ENCODE results near the gene ZNF474.
"Not testable (repeated sequence)": the region's sequence is repeated elsewhere in the genome, so short reads cannot be mapped to it uniquely, and the experiment has no call there.

ZNF474 gene

GRCh38 chr5:122129306-122129705 is at the start of gene ZNF474:
Gene ZNF474, plus strand, starts transcription at chr5:122129546. Its CDS starts 22,445 bp downstream, at chr5:122151991.
- no peak for DNase-seq

GRCh38 chr5:122081541-122081940 is 47.8 kb upstream of the ZNF474 start:
- DNase-seq: no peak

DNA sequence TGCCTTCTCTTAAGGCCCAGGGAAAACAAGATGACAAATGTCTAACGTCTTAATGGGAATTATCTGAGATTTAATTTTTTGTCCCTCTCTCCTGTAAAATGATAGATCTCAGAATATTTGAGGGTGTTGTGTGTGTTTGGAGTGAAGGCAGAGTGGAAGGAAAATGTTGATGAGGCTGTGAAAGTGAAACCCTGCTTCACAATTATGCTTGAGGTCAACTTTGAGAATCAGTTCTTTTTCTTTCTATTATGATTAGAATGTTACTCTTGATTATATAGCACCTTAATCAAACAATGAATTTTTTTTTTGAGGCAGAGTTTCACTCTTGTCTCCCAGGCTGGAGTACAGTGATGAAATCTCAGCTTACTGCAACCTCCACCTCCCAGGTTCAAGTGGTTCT is 45.8 kb upstream of the ZNF474 start:
- no peak for DNase-seq

GRCh38 chr5:122085041-122085440 is 44.3 kb upstream of the ZNF474 start:
- DNase-seq: no peak

DNA sequence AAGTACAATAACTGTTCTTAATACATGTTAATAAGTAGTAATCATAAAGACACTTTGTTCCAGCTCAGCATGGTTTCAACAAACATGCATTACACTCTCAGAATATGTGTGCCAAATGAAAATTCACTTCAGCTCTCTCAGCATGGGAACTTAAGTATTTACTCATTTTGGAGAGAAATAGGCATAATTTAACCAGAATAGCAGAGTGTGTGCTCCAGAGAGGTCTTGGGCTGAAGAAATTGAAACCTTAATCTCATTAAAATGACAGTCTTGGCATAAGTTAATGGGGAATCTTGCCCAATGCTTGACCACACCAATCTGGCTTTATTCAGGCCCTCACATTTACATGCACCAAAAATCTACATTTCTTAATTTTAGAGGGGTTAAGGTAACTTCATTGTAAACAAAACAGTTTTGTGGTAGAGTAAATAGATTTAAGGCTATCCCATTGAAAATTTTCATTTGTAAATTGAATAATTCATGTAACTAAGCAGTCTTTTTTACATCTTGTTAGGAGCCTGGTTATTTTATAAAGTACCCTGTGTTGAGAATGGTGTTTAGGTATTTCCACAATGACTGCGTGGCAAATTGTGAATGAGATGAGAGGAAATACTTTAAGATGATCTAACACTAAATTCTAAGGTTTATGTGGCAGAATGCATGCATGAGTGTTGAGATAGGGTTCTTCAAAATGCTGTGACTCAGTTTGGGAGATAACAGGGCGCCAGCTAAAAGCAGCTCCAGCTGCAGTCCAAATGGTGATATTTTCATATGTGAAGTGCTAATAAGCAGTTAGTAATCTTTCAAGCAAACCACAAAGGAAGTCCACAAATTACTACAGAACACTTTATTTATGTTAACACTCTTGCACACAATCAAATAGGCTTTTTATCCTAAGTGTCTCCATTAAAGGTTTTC is 40.0 kb upstream of the ZNF474 start:
- no peak for DNase-seq

DNA sequence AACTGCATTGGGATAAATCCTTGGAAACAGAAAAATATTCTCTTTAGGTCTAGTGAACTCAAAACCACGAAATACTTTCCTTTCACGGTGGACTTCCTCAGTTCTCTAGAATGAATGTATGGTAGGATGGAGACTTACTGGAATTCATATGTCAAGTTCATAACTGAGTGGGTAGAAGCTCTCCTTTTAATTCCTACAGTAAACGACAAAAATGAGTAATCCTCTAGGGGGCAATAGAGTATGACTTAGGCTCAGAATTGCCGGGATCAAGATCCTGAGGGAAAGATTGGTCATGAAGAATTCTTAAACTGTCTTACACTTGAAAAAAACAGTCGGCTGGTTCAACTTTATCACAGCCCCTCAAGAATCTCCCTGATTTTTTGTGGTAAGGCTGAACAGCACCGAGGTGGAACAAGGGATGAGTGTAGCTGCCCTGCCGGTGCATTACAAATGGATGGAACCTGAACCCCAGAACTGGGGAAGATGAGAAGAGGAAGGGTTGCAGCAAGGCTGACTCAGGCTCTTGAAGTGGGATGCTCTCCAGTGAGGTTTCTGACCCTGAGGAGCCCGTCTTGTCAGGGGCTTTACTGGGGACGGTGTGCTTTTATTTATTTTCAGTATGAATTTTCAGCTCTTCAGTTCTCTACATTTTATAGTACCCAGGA is 37.3 kb upstream of the ZNF474 start:
- DNase-seq: no peak

DNA sequence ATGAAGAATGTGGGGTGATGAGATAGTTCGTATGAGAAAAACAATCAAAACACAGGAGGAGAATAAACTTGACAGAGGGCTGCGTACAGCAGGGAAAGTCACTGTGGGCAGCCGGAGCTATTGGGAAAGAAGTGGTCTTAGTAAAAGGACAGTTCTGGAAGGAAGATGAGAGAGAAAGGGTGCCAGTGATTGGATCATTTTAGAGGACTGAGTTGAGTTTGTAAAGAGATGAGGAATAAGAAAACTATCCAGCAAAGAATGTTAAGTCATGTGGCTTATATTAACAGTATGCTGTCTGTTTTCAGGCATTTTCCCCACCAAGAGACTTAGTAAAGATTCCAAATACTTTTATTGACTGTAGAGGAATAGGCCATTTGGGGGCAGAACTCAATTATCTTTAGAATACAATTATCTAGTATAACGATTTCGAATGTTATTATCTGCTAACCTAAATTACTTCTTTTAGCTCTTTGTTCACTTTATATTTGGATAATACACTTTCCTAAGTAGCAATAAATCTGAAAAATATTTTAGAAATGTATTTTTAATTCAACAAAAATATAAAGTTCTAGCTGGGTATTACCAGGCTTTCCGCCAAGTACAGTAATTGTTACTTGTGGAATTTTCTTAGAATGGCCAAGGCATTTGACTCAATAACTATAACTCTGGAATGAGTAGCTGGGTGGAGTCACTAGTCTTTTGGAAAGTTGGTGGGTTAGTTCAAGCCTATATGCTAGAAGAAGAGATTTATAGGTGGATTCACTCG is 35.7 kb upstream of the ZNF474 start:
- no peak for DNase-seq

GRCh38 chr5:122094251-122094650 is 35.1 kb upstream of the ZNF474 start:
- DNase-seq: not testable (repeated sequence)

DNA sequence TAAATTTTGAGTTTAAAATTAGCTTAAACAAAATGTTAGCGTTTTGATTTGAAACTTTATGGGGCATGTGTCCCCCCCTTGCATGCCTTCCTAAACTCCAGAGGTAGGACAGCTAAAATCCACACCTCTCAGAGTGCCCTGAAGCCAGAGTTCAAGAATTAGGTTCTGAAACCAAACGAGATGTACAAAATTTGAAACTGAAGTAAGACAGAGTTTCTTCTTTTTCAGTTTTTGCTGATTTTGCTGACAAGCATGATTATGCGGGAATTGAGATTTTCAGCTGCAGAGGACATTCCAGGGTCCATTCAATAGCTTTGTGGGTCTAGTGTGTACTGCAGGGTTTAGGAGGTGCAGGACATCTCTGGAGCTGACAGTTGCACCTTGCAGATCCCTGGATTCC is 34.2 kb upstream of the ZNF474 start:
- no peak for DNase-seq

- DNase-seq: no peak
These were observed 32.0 kb upstream of the ZNF474 start for GRCh38 chr5:122097391-122097790.

DNA sequence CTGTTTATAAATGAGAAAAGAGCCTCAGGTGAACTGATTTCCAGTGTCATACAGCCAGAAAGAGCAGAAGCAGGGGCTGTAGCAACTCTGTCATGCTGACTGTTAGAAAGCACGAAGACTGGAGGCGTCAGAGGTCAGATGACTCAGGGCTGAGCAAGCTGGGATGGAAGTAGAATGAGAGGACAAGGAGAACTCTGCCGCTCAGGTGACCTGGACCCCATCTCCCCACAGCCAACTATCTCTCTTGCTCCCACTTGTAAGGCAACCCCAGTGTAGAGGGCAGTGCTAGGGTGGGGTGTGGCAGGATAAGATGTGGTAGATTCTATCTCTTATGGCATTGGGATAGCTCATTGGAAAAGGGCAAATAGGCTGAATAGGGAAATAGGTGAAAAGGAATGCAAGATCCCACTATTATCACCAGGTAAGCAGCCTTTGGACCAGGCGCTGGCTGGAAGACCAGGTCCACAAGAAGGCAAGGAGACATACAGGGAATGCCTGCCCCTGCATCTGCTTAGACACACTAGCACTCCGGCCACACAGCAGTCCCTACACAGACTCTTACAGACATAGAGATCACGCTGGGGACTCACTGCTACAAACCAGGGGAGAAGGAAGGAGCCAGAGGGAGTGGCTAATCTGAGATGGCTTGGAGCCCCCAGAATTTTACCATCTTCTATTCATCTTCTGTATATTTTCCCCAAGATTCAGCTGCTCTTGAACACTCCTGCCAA is 30.1 kb upstream of the ZNF474 start:
- DNase-seq: no peak

- DNase-seq: peak; percentile 20
These were observed 27.6 kb upstream of the ZNF474 start for GRCh38 chr5:122101636-122102285.

DNA sequence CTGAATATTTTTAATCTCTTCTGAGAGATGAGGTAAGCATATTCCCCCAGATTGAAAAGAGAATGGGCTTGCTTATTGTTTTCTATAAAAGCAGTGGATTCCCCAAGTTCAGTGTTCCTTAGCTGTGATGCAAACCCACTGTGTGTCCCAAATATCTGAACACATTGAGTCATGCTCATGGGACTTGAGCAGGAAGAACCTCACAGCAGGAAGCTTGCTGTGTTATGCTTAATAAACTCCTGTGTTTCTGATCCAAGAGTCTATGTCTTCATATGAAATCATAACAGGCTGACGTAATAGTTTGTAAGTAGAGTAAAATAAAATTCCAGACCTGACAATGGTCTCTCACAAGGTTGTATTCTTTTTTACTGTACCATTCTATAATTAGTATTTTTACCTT is 26.5 kb upstream of the ZNF474 start:
- no peak for DNase-seq

DNA sequence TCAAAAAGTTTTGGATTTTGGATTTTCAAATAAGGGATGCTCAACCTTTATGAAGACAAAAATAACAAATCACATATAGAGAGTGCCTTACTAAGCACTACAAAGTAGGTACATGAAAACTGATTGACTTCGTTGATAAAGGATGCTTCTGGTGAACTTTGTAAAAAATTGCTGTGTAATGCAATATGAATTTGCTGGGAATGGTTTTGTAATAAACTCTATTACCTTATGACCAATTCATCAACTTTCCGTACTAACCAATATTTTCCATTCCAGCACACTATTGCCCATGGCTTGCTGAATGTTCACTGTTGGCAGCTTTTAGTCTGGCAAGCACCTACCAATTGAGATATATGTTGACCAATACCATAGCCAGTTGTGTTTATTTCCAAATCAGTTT is 23.4 kb upstream of the ZNF474 start:
- DNase-seq: no peak

DNA sequence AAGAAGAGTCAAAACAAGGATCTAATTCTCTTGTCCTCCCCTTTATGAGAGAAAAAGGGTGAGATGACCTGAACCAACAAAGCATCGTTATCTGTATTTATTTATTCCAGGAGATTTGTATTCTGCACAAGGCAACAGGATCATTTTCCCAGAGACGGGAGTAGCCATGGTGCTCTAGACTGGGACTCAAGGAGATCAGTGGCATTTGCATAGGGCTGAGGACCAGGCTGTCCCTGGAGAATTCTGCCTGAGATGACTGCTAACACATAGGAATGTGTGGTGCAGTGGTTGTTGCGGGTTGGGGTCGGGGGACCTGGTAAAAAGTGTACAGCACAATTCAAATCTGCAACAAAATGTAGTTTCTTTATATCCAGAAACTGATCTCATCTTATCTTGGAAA is 22.3 kb upstream of the ZNF474 start:
- DNase-seq: no peak

- no peak for DNase-seq
These were observed 18.4 kb upstream of the ZNF474 start for GRCh38 chr5:122110987-122111386.

GRCh38 chr5:122111460-122111859 is 17.9 kb upstream of the ZNF474 start:
- DNase-seq: no peak

GRCh38 chr5:122112063-122112462 is 17.3 kb upstream of the ZNF474 start:
- DNase-seq: no peak

DNA sequence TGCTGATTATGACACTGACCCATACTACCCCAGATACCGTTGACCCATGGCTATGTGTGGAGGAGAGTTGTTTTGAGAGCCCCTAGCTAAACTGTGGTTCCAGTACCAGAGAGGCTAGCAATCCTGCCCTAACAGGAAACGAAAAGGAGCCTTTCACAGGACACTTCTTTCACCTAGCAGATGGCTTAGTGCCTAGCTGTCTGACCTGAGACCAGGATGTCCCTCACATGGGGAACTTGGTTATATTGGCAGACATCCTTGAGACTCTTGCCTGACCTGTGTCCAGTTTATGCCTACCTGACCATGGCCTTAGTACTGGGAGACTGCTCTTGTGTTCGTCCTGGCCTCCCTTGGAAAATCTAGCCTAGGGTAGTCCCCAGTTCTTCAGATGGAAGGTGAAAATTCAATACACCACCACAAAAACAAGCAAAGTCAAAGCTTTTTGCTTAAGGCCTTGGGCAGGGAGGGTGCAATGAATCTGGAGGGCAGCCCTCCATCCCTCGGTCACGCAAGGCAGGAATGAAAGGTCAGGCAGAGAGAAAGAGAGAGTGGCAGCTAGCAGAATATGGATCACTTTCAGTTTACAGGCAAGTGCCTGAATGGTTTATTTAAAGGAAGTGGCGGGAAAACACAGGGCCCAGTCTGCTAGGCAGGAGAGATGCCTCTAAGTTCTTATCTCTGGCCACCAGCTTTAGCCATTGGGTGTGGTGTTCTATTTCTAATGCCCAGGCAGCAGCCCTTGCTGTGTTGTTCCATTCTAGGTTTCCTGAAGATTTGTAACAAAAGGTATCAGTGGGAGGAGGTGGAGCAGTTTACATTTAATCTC is 16.4 kb upstream of the ZNF474 start:
- DNase-seq: no peak

- no peak for DNase-seq
These were observed 14.8 kb upstream of the ZNF474 start for GRCh38 chr5:122114501-122114900.

DNA sequence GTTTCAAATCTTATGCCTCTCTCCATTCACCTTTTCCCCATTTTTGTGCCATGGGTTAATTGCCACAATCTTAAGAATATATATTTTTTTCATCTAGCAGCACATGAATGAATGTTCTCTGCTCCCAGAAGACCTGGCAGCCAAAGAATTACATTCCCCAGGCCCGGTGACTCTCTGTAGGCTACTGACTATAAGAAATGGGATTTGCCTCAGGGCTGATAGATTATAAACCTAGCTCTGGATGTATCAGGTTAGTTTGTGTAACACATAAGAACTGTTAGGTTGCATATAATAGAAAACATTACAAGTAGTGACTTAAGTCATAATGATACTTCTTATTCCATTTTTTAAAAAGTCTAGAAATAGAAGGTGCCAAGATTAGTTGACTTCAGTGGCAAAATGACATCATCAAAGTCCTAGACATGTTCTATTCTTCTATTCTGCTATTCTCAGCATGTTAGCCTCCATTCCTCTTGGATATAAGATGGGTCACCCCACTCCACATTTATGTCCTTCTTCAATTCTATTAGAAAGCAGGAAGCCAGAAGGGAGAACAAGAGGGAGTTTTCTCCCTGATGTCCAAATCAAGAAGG is 10.9 kb upstream of the ZNF474 start:
- no peak for DNase-seq

All from SHP77 treated with DMSO at 0.1 percent for 48 hours (cell line).